HEK293T (cell line): ENCODE results near the gene CSTPP1.
A peak's percentile ranks its signal among the peaks of the same experiment; 100 is the strongest.

Experiments
- CTCF ChIA-PET: fragments of 350-600 bp; formaldehyde crosslinking; extraction: SDS; loops from one replicate; lab custom pipeline; 2021; ENCODE audit warnings: antibody characterized with exemption, inconsistent platforms; lab: Yijun Ruan, JAX
- POLR2A ChIA-PET: fragments of 350-600 bp; formaldehyde crosslinking; extraction: SDS; loops from one replicate; lab custom pipeline; 2020; ENCODE audit warnings: antibody characterized with exemption, inconsistent platforms; lab: Yijun Ruan, JAX
- DNase-seq: peaks from one replicate; pipeline ENCODE4 v3.0.0; 2012; ENCODE audit warnings: mixed read lengths; ENCODE audit errors: extremely low spot score
- ARNT ChIP-seq: fragments of 450-650 bp; IDR thresholded peaks from 2 replicates; pipeline ENCODE4 v1.6.1; 2017; ENCODE audit warnings: mild to moderate bottlenecking
- BHLHE40 ChIP-seq: fragments of 450-650 bp; IDR thresholded peaks from 2 replicates; pipeline ENCODE4 v1.6.1; 2016; ENCODE audit warnings: mild to moderate bottlenecking, moderate library complexity, borderline replicate concordance
- CTBP1 ChIP-seq: fragments of 450-650 bp; IDR thresholded peaks from 2 replicates; pipeline ENCODE4 v1.6.1; 2016; ENCODE audit warnings: borderline replicate concordance
- ELF4 ChIP-seq: fragments of 450-650 bp; IDR thresholded peaks from 2 replicates; pipeline ENCODE4 v1.6.1; 2017; ENCODE audit warnings: antibody characterized with exemption
- FOXA1 ChIP-seq: fragments of 450-650 bp; IDR thresholded peaks from 2 replicates; pipeline ENCODE4 v1.6.1; 2016; ENCODE audit warnings: mild to moderate bottlenecking
- FOXK2 ChIP-seq: fragments of 450-650 bp; IDR thresholded peaks from 2 replicates; pipeline ENCODE4 v1.6.1; 2016; ENCODE audit warnings: mild to moderate bottlenecking
- FOXM1 ChIP-seq: fragments of 450-650 bp; IDR thresholded peaks from 2 replicates; pipeline ENCODE4 v1.6.1; 2017; ENCODE audit warnings: mild to moderate bottlenecking, borderline replicate concordance
- HDGF ChIP-seq: fragments of 450-650 bp; IDR thresholded peaks from 2 replicates; pipeline ENCODE4 v1.6.1; 2017; ENCODE audit warnings: antibody characterized with exemption, borderline replicate concordance
- L3MBTL2 ChIP-seq: fragments of 450-650 bp; conservative IDR thresholded peaks from 2 replicates; pipeline ENCODE4 v1.6.1; 2016; ENCODE audit warnings: mild to moderate bottlenecking
- LEF1 ChIP-seq: fragments of 450-650 bp; IDR thresholded peaks from 2 replicates; pipeline ENCODE4 v1.6.1; 2017; ENCODE audit warnings: mild to moderate bottlenecking, borderline replicate concordance
- NFRKB ChIP-seq: fragments of 450-650 bp; IDR thresholded peaks from 2 replicates; pipeline ENCODE4 v1.6.1; 2016; ENCODE audit warnings: mild to moderate bottlenecking, moderate library complexity
- SP1 ChIP-seq: fragments of 450-650 bp; IDR thresholded peaks from 2 replicates; pipeline ENCODE4 v1.6.1; 2017
- SUZ12 ChIP-seq: fragments of 450-650 bp; IDR thresholded peaks from 2 replicates; pipeline ENCODE4 v1.6.1; 2016; ENCODE audit warnings: mild to moderate bottlenecking
- TARDBP ChIP-seq: fragments of 450-650 bp; IDR thresholded peaks from 2 replicates; pipeline ENCODE4 v1.6.1; 2016
- ZNF384 ChIP-seq: fragments of 450-650 bp; IDR thresholded peaks from 2 replicates; pipeline ENCODE4 v1.6.1; 2016
- TF ChIP-seq, protein P1 (sequence below): fragments of 450-650 bp; IDR thresholded peaks from 2 replicates; pipeline ENCODE4 v1.6.1; 2016

The CSTPP1 gene

DNA sequence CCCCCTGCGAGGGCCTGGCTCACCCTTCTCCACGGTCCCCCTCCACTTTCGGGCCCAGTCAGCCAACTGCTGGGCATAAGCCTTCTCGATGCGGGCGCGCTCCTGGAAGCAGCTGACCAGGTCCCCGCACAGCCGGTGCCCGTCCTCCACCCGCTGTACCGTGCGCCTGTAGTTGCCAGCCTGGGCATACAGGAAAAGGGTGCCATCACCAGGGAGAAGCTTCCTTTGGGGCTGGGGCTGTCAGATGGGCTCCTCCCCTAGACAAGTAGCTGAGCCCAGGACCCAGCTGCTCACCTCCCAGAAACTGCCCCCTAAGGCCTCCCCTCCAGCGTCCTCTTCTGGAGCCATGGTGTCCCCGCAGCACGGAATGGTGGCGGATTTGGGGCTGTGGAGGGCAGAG, 245.8 kb downstream of the CSTPP1 start:
- TF ChIP-seq HDGF (no peak), BHLHE40 (no peak), SP1 (no peak), LEF1 (no peak), TARDBP (no peak), L3MBTL2 (no peak), ELF4 (no peak), FOXK2 (no peak), FOXM1 (no peak), SUZ12 (no peak), CTBP1 (no peak), FOXA1 (no peak), ARNT (no peak), ZNF384 (no peak), NFRKB (no peak)
- TF ChIP-seq, protein P1, sequence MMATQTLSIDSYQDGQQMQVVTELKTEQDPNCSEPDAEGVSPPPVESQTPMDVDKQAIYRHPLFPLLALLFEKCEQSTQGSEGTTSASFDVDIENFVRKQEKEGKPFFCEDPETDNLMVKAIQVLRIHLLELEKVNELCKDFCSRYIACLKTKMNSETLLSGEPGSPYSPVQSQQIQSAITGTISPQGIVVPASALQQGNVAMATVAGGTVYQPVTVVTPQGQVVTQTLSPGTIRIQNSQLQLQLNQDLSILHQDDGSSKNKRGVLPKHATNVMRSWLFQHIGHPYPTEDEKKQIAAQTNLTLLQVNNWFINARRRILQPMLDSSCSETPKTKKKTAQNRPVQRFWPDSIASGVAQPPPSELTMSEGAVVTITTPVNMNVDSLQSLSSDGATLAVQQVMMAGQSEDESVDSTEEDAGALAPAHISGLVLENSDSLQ, result no peak
- POLR2A ChIA-PET, result no interaction called here
- CTCF ChIA-PET, result interaction anchor here (0.7 kb wide), 1 partner anchor 173 kb away, joined by 3 read pairs; no protein-coding TSS in a partner anchor
- DNase-seq, result no peak

DNA sequence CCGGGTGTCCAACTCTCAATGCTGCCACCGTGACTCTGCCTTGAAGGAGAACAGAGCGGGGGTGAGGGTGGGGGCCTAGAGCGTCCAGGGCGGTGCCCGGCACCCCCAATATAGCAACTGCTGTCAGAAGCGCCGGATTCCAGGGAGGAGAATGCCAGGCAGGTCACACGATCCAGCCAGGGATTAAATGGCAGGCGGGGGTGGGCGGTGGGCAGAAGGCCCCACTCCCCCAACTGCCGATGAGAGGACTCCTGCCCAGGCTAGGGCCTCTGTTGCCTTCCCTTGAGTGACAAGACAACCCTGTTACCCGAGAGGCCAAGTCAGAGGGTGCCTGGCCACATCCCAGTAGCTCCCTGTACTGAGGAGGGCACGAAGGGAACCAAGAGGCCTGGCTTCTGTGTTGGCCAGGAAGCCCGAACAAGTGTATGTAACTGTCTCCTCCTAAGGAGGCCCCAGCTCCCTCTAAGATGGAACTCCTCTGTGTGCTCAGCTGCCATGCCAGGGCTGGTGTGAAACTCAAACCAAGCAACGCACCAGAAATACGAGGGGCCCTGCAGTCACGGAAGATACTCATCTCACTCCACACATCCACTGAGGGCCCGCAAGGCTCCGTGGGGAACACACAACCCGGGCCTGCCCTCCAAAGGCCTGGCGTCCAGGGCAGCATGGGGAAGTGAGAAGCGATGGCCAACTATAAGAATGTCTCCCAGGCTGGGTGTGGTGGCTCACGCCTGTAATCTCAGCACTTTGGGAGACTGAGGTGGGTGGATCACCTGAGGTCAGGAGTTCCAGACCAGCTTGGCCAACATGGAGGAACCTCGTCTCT, 246.7 kb downstream of the CSTPP1 start:
- TF ChIP-seq TARDBP (no peak), FOXA1 (no peak), FOXM1 (no peak), FOXK2 (no peak), L3MBTL2 (no peak), BHLHE40 (no peak), ELF4 (no peak)
- TF ChIP-seq, protein P1, result no peak
- CTCF ChIA-PET, result interaction anchor here (0.7 kb wide), 1 partner anchor 172 kb away, joined by 3 read pairs; no protein-coding TSS in a partner anchor
- no peak for DNase-seq

DNA sequence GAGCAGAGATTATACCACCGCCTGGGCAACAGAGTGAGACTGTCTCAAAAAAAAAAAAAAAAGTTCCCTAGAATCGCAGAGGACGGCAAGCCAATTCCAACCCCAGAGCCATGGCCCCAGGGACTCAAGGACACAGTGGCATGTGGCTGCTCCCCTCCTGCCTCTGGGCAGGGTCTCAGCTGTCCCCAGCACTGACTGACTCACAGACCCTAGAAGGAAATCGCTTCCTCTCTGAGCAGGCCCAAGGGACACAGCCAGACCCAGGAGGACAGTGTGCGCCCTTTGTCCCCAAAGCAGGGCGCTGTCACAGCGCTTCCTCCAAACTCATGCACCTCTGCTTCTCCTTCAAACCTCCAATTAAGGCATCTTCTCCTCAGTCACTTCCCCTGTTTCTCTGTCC, 247.4 kb downstream of the CSTPP1 start:
- no peak for DNase-seq
- POLR2A ChIA-PET, result interaction anchor here (2.0 to 5.1 kb wide), 2 partner anchors 31 to 65 kb away, joined by 8 to 49 read pairs; partner anchors contain the start of genes ACP2 and DDB2
- CTCF ChIA-PET, result interaction anchor here (2.1 kb wide), 1 partner anchor 171 kb away, joined by 12 read pairs; no protein-coding TSS in a partner anchor
- TF ChIP-seq FOXK2, result no peak
- no peak for TF ChIP-seq SUZ12
- TF ChIP-seq BHLHE40, result no peak
- TF ChIP-seq FOXA1, result no peak
- TF ChIP-seq, protein P1, result no peak
- TF ChIP-seq NFRKB, result no peak
- TF ChIP-seq ARNT, result no peak
- no peak for TF ChIP-seq CTBP1
- no peak for TF ChIP-seq SP1
- no peak for TF ChIP-seq TARDBP
- TF ChIP-seq ELF4, result no peak
- TF ChIP-seq L3MBTL2, result no peak

More for the DNA sequence above, 246.7 kb downstream of the CSTPP1 start:
- POLR2A ChIA-PET, result interaction anchor here (0.6 to 0.7 kb wide), 2 partner anchors 31 to 32 kb away, joined by 3 to 4 read pairs; partner anchors contain the start of gene DDB2

DNA sequence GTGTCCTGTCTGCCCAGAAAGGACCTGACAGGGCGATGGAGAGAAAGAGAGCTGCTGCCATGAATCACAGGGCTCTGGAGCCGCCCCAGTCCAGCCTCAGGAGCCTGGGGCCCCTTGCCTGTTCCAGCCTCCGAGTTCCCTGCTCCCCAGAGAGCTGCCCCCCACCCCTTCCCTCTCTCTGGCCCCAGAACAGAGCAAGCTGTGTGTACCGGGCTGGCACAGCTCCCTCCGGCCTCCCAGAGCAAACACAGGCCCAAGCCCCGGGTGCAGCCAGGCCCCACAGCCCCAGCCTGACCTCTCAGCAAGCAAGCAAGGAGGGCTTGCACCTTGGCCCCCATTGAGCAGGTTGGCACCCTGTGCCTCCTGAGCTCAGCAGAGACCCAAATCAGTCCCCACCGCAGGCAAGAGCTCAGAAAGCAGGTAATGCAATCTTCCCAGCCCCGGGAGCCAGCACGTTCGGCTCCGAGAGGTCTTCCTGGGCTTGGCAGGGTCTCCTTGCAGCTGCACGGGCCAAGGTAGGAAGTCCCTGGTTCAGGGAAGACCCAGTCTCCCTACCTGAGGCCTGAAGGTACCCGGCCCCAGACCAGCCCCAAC, 248.2 kb downstream of the CSTPP1 start:
- CTCF ChIA-PET, result interaction anchor here (2.1 kb wide), 1 partner anchor 170 kb away, joined by 12 read pairs; no protein-coding TSS in a partner anchor
- no peak for TF ChIP-seq BHLHE40
- TF ChIP-seq FOXA1, result no peak
- no peak for TF ChIP-seq ZNF384
- TF ChIP-seq, protein P1, result no peak
- no peak for TF ChIP-seq LEF1
- no peak for TF ChIP-seq HDGF
- TF ChIP-seq TARDBP, result no peak
- POLR2A ChIA-PET, result interaction anchor here (1.0 to 5.1 kb wide), 5 partner anchors 9 to 169 kb away, joined by 3 to 49 read pairs (median 4); partner anchors contain the start of genes ACP2 and DDB2
- DNase-seq, result no peak

DNA sequence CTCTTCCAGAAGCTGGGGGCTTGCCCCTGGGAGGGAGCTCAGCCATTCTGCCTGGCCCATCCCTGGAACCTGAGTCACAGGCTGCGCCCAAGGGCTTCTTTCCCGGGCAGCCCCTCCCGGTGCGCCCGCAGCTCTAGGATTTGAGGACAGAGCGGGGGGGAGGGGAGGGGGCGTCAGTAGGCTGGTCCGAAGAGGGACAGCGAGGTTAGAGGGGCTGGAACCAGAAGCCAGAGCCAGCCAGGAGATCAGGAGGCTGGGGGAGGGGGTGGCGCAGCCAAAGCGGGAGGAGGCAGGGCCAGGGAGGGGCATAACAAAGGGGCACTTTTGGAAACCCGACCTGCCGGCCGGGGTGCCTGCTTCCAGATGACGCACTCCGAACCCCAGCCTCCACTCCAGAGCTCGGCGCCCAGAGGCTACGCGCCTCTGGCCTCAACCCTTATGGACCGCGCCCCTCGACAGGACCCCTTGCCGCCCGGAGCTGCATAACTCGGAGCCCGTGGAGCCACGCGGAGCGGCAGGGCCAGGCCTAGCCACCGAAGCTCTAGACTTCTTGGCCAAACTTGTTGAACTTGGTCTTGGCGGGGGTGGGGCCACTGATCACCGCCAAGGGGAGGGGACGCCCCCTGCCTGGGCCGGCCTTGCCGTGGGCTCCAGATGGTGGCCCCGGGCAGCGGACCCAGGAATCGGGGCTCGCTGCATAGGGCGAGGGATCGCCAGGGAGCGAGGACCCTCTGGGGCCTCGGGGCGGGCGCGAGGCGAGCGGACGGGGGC, 248.9 kb downstream of the CSTPP1 start:
- CTCF ChIA-PET, result interaction anchor here (2.1 kb wide), 1 partner anchor 170 kb away, joined by 12 read pairs; no protein-coding TSS in a partner anchor
- POLR2A ChIA-PET, result interaction anchor here (1.0 to 5.1 kb wide), 5 partner anchors 8 to 169 kb away, joined by 3 to 49 read pairs (median 4); partner anchors contain the start of genes ACP2 and DDB2
- TF ChIP-seq L3MBTL2 (peak; percentile 71), CTBP1 (no peak)
- DNase-seq, result no peak
